Dendritic cell treated with granulocyte-macrophage colony-stimulating factor and Interleukin-4, amounts not matched to agents 40 ng/mL and 50 ng/mL, for 4 days (primary cell): ENCODE results near the gene CLSTN2.

Experiments used
- H3K27ac Mint-ChIP-seq: one replicate; pipeline ENCODE4 v1.8.0; 2022; ENCODE audit warnings: mild to moderate bottlenecking, mixed read lengths
- H3K27me3 Mint-ChIP-seq: one replicate; pipeline ENCODE4 v1.8.0; 2022; ENCODE audit warnings: mild to moderate bottlenecking, mixed read lengths
- H3K36me3 Mint-ChIP-seq: one replicate; pipeline ENCODE4 v1.8.0; 2022; ENCODE audit warnings: low read depth, mixed read lengths
- H3K4me1 Mint-ChIP-seq: one replicate; pipeline ENCODE4 v1.8.0; 2022; ENCODE audit warnings: low read depth, mixed read lengths
- H3K4me3 Mint-ChIP-seq: one replicate; pipeline ENCODE4 v1.8.0; 2022; ENCODE audit warnings: mild to moderate bottlenecking, moderate library complexity, mixed read lengths
- H3K9me3 Mint-ChIP-seq: one replicate; pipeline ENCODE4 v1.8.0; 2022; ENCODE audit warnings: mixed read lengths
- intact Hi-C: fragments of 100-400 bp; cut with micrococcal nuclease; formaldehyde crosslinking; loops from one replicate; pipeline ENCODE4 v1.15.0; 2022

CLSTN2 gene

GRCh38 chr3:140277886-140278285 is 342.9 kb downstream of the CLSTN2 start:
- Mint-ChIP-seq H3K27me3 (peaks cover 2% of the 10 kb centered on the region), H3K4me1 (no peaks in the 10 kb centered on the region), H3K9me3 (no peaks in the 10 kb centered on the region), H3K27ac (no peak overlapping the region), H3K36me3 (no peaks in the 10 kb centered on the region), H3K4me3 (no peak overlapping the region)
- intact Hi-C loops: loop anchor here (5.0 kb wide), 1 partner anchor 459 kb away; no protein-coding TSS in a partner anchor

DNA sequence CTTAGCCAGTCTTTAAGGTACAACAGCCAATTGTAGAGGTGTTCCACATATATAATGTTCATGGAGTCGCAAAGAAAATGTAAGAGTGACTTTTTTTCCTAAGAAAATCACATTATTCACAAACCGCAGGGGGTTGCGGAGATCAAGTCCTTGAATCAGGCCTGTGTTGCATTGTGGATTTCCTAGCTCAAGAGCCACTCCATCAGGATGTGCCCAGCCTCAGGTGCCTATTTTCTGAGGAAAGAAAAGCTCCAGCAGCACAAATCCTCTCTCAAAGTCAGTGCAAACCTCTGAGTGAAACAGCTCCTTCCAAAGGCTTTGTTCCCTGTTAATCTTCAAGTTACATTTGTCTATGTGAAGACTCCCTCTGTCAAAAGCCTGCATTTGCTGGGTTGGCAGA is 349.4 kb downstream of the CLSTN2 start:
- no peaks in the 10 kb centered on the region for H3K9me3 Mint-ChIP-seq
- H3K4me1 Mint-ChIP-seq: no peaks in the 10 kb centered on the region
- H3K4me3 Mint-ChIP-seq: no peak overlapping the region
- peaks cover 4% of the 10 kb centered on the region for H3K27me3 Mint-ChIP-seq
- no peak overlapping the region for H3K27ac Mint-ChIP-seq
- intact Hi-C loops: no loop called here
- H3K36me3 Mint-ChIP-seq: no peaks in the 10 kb centered on the region

DNA sequence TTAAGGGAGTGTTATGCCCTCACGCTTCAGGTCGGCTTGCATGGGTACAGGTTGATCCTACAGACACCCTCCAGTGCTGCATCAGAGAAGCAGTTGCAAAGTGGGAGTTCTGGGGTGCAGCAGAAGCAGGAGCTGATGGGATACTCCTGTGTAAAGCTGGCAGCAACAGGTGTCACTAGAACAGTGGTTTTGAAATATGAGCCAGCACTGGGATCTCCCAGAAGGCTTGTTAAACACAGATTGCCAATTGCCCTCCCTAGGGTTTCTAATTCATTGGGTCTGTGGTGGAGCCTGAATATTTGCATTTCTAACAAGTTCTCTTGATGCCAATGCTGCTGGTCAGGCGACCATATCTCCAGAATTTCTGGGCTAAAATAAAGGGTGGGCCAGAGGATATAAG is 350.4 kb downstream of the CLSTN2 start:
- H3K9me3 Mint-ChIP-seq: no peaks in the 10 kb centered on the region
- intact Hi-C loops: no loop called here
- no peaks in the 10 kb centered on the region for H3K4me1 Mint-ChIP-seq
- H3K36me3 Mint-ChIP-seq: no peaks in the 10 kb centered on the region
- H3K27ac Mint-ChIP-seq: no peak overlapping the region
- no peak overlapping the region for H3K4me3 Mint-ChIP-seq
- peaks cover 4% of the 10 kb centered on the region for H3K27me3 Mint-ChIP-seq

DNA sequence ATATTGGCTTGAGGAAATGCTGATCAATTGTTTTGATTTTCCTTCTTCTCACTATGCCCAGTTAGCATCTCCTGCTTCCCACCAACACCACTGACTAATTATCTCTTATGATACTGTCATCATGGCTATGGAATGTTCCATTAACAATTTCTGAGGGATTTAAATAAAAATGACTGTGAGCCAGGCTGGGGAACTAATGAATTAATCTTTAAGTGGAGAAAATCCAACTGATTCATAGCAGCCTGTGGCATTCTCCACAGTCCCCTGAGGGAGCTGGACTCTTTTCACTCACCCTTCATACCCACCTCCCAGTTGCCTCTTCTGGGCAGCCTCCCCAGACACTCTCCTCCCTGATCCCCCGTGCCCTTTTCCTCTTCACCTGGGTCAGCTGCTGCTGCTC is 353.6 kb downstream of the CLSTN2 start:
- no peak overlapping the region for H3K4me3 Mint-ChIP-seq
- H3K27ac Mint-ChIP-seq: no peak overlapping the region
- H3K4me1 Mint-ChIP-seq: no peaks in the 10 kb centered on the region
- H3K27me3 Mint-ChIP-seq: peaks cover 2% of the 10 kb centered on the region
- no peaks in the 10 kb centered on the region for H3K36me3 Mint-ChIP-seq
- no peaks in the 10 kb centered on the region for H3K9me3 Mint-ChIP-seq
- intact Hi-C loops: no loop called here

GRCh38 chr3:140290105-140290504 is 355.1 kb downstream of the CLSTN2 start:
- Mint-ChIP-seq H3K27me3 (peaks cover 2% of the 10 kb centered on the region), H3K36me3 (no peaks in the 10 kb centered on the region), H3K4me1 (no peaks in the 10 kb centered on the region), H3K9me3 (no peaks in the 10 kb centered on the region), H3K27ac (no peak overlapping the region), H3K4me3 (no peak overlapping the region)
- intact Hi-C loops: no loop called here

DNA sequence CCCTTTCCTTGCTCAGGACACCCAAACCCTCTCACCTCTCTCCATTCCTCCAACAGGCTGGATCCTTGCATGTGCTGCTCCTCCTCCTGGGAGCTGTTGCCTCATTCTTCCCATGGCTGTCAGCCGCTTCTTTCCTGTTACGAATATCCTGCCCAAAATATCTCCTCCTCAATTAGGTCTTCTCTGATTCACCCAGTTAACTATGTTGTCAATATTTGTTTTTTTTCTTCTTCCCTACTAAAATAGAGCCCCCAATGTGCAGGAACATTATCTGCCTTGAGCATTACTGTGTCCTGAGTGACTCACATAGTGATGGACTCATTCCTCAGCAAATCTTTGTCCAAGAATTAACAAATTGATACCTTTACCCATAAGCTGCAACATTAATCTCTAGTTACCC is 357.2 kb downstream of the CLSTN2 start:
- intact Hi-C loops: no loop called here
- H3K27me3 Mint-ChIP-seq: peaks cover 2% of the 10 kb centered on the region
- H3K27ac Mint-ChIP-seq: no peak overlapping the region
- H3K4me1 Mint-ChIP-seq: no peaks in the 10 kb centered on the region
- H3K4me3 Mint-ChIP-seq: no peak overlapping the region
- H3K36me3 Mint-ChIP-seq: no peaks in the 10 kb centered on the region
- H3K9me3 Mint-ChIP-seq: no peaks in the 10 kb centered on the region

GRCh38 chr3:140292684-140293083 is 357.7 kb downstream of the CLSTN2 start:
- no peak overlapping the region for H3K4me3 Mint-ChIP-seq
- H3K9me3 Mint-ChIP-seq: no peaks in the 10 kb centered on the region
- H3K27me3 Mint-ChIP-seq: peaks cover 2% of the 10 kb centered on the region
- no peaks in the 10 kb centered on the region for H3K4me1 Mint-ChIP-seq
- H3K27ac Mint-ChIP-seq: no peak overlapping the region
- H3K36me3 Mint-ChIP-seq: no peaks in the 10 kb centered on the region
- intact Hi-C loops: no loop called here

- Mint-ChIP-seq H3K4me1 (no peaks in the 10 kb centered on the region), H3K9me3 (no peaks in the 10 kb centered on the region), H3K36me3 (no peaks in the 10 kb centered on the region), H3K27ac (no peak overlapping the region), H3K27me3 (no peaks in the 10 kb centered on the region), H3K4me3 (no peak overlapping the region)
- intact Hi-C loops: no loop called here
Measured at GRCh38 chr3:140294058-140294457, 359.1 kb downstream of the CLSTN2 start.

- Mint-ChIP-seq H3K36me3 (no peaks in the 10 kb centered on the region), H3K4me3 (no peak overlapping the region), H3K9me3 (no peaks in the 10 kb centered on the region), H3K27ac (no peak overlapping the region), H3K4me1 (no peaks in the 10 kb centered on the region), H3K27me3 (no peaks in the 10 kb centered on the region)
- intact Hi-C loops: no loop called here
Measured at GRCh38 chr3:140296796-140297352, 361.9 kb downstream of the CLSTN2 start.

- H3K27ac Mint-ChIP-seq: no peak overlapping the region
- H3K27me3 Mint-ChIP-seq: no peaks in the 10 kb centered on the region
- H3K36me3 Mint-ChIP-seq: no peaks in the 10 kb centered on the region
- intact Hi-C loops: no loop called here
- H3K4me3 Mint-ChIP-seq: no peak overlapping the region
- H3K4me1 Mint-ChIP-seq: no peaks in the 10 kb centered on the region
- no peaks in the 10 kb centered on the region for H3K9me3 Mint-ChIP-seq
Measured at GRCh38 chr3:140298043-140298442, 363.1 kb downstream of the CLSTN2 start.

DNA sequence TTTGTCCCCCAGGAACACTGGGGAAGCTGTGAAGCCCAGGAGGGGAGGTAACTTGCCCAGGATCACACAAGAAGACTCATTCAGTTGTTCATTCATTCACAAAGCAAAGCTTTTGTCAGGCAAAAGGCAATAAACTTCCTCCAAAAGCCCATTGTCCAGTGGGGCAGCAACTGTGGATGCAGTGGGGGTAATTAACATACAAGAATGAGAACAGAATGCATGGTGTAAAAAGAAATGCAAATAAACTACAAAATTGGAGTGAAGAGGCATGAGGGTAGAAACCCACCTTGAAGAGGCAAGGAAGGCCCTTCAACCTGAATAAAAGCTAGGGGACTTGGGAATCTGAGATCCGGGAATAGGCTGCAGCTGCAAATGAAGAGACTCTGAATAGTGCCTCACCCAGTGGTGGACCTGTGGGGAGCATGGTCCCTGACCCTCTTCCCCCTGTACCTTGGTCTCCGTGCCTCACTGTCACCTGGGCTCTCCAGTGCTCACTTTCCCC is 363.6 kb downstream of the CLSTN2 start:
- Mint-ChIP-seq H3K4me1 (no peaks in the 10 kb centered on the region), H3K4me3 (no peak overlapping the region), H3K27me3 (no peaks in the 10 kb centered on the region), H3K9me3 (no peaks in the 10 kb centered on the region), H3K27ac (no peak overlapping the region), H3K36me3 (no peaks in the 10 kb centered on the region)
- intact Hi-C loops: no loop called here

- H3K4me3 Mint-ChIP-seq: no peak overlapping the region
- no peaks in the 10 kb centered on the region for H3K36me3 Mint-ChIP-seq
- no peaks in the 10 kb centered on the region for H3K27me3 Mint-ChIP-seq
- H3K9me3 Mint-ChIP-seq: no peaks in the 10 kb centered on the region
- intact Hi-C loops: no loop called here
- H3K27ac Mint-ChIP-seq: no peak overlapping the region
- no peaks in the 10 kb centered on the region for H3K4me1 Mint-ChIP-seq
Measured at GRCh38 chr3:140303875-140304274, 368.9 kb downstream of the CLSTN2 start.

DNA sequence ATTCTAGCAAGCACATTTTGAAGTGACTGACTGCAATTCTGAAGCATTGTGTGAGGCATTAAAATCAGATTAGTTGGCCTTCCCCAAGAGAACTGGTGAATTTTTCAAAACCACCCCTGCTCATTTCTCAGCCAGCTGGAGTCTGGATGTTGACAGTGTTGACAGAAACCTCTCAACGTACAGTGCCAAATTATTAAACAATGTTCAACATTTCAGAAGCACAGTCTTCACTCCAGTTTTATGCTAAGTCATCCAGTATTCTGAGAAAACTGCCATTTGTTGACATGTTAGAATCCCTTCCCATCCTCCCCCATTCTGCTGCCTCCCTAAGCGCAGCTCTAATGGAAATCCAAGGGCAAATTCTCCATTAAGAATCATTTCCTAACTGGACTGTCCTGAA is 373.6 kb downstream of the CLSTN2 start:
- H3K27ac Mint-ChIP-seq: no peak overlapping the region
- H3K9me3 Mint-ChIP-seq: no peaks in the 10 kb centered on the region
- no peaks in the 10 kb centered on the region for H3K36me3 Mint-ChIP-seq
- H3K27me3 Mint-ChIP-seq: no peaks in the 10 kb centered on the region
- H3K4me3 Mint-ChIP-seq: no peak overlapping the region
- no peaks in the 10 kb centered on the region for H3K4me1 Mint-ChIP-seq
- intact Hi-C loops: no loop called here

- no peaks in the 10 kb centered on the region for H3K27me3 Mint-ChIP-seq
- H3K27ac Mint-ChIP-seq: no peak overlapping the region
- intact Hi-C loops: no loop called here
- no peaks in the 10 kb centered on the region for H3K4me1 Mint-ChIP-seq
- H3K9me3 Mint-ChIP-seq: no peaks in the 10 kb centered on the region
- H3K36me3 Mint-ChIP-seq: no peaks in the 10 kb centered on the region
- H3K4me3 Mint-ChIP-seq: no peak overlapping the region
Measured at GRCh38 chr3:140311428-140311827, 376.4 kb downstream of the CLSTN2 start.

DNA sequence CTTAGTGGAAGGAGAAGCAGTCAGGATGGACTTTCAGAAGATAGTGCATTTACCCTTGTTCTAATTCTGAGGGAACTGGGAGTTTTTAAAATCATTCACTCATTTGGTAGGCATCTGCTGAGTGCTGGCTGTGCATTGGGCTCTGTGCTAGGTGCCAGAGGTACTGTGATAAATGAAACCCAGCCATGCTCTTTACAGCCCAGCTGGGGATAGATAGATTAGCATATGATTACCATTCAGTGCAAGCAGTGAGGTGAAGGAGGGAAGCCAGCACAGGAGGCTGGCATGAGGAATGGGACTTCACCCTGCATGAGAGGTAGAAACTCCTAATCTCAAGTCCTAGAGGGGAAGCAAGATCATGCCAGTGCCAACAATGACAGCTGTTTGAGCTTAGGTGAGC is 381.0 kb downstream of the CLSTN2 start:
- no peak overlapping the region for H3K4me3 Mint-ChIP-seq
- H3K27ac Mint-ChIP-seq: no peak overlapping the region
- intact Hi-C loops: no loop called here
- H3K4me1 Mint-ChIP-seq: no peaks in the 10 kb centered on the region
- H3K36me3 Mint-ChIP-seq: no peaks in the 10 kb centered on the region
- H3K9me3 Mint-ChIP-seq: no peaks in the 10 kb centered on the region
- H3K27me3 Mint-ChIP-seq: no peaks in the 10 kb centered on the region
